T-helper 17 cell (primary cell): Measurements from ENCODE around the gene APBA1. TPM values are rescaled to one million over a fixed set of nuclear protein-coding genes. Genes with fewer than 3 reads are reported as not detected.
"Not testable (repeated sequence)": the region's sequence is repeated elsewhere in the genome, so short reads cannot be mapped to it uniquely, and the experiment has no call there.

Source experiments
- ATAC-seq: fragments of 150-1000 bp; cut with Tn5 transposase; 2 replicates; pipeline ENCODE4 v1.10.0; 2021; ENCODE audit warnings: mild to moderate bottlenecking, moderate library complexity
- DNase-seq, 3 donors: peaks; one replicate each; pipeline versions ENCODE4 v3.0.0 to v3.0.0-alpha.2; 2020 to 2021
- H3K9me3 ChIP-seq: one replicate; pipeline ENCODE4 v1.7.0; 2013; ENCODE audit warnings: low read length, mild to moderate bottlenecking; ENCODE audit not compliant: control insufficient read depth, poor library complexity, severe bottlenecking
- H3K27ac Mint-ChIP-seq: one replicate; pipeline ENCODE4 v1.8.0; 2022; ENCODE audit warnings: mild to moderate bottlenecking, moderate library complexity, mixed read lengths
- H3K27me3 Mint-ChIP-seq: one replicate; pipeline ENCODE4 v1.8.0; 2022; ENCODE audit warnings: mixed read lengths
- H3K36me3 Mint-ChIP-seq: one replicate; pipeline ENCODE4 v1.8.0; 2022; ENCODE audit warnings: low read depth, mixed read lengths
- H3K4me1 Mint-ChIP-seq: one replicate; pipeline ENCODE4 v1.8.0; 2022; ENCODE audit warnings: mild to moderate bottlenecking, mixed read lengths
- H3K4me3 Mint-ChIP-seq: one replicate; pipeline ENCODE4 v1.8.0; 2022; ENCODE audit warnings: mild to moderate bottlenecking, moderate library complexity, mixed read lengths
- total RNA-seq, 4 donors: library from RNA in 2 of 4; stranded (reverse) in 2 of 4; gene quantifications; one replicate each; pipeline ENCODE4 v1.2.3 and lab custom pipeline; 2022 to 2026

APBA1 gene
- total RNA-seq, 2 donors from 2014 or later, result 0.31 to 2.3 TPM

- H3K36me3 Mint-ChIP-seq, ATAC-seq, H3K9me3 ChIP-seq, H3K27me3 Mint-ChIP-seq: not testable (repeated sequence)
- H3K4me1 Mint-ChIP-seq, result peaks cover 17% of the 10 kb centered on the region
- H3K27ac Mint-ChIP-seq, result peak overlapping the region; percentile 10
- H3K4me3 Mint-ChIP-seq, result peak overlapping the region; percentile 62
- peak in 1 of 3 donors; percentile 13 for DNase-seq
Measured at GRCh38 chr9:69440254-69440955, 231.8 kb downstream of the APBA1 start.

- DNase-seq, H3K9me3 ChIP-seq, H3K36me3 Mint-ChIP-seq, ATAC-seq, H3K27me3 Mint-ChIP-seq: not testable (repeated sequence)
- Mint-ChIP-seq H3K27ac (peak overlapping the region; percentile 10), H3K4me3 (peak overlapping the region; percentile 62), H3K4me1 (peaks cover 17% of the 10 kb centered on the region)
Measured at GRCh38 chr9:69439654-69440053, 232.5 kb downstream of the APBA1 start.

- Mint-ChIP-seq H3K27me3 (peaks cover 5% of the 10 kb centered on the region), H3K4me3 (no peak overlapping the region), H3K36me3 (no peaks in the 10 kb centered on the region), H3K4me1 (peaks cover 3% of the 10 kb centered on the region), H3K27ac (no peak overlapping the region)
- ATAC-seq (no peak), DNase-seq (no peak)
- no peaks in the 10 kb centered on the region for H3K9me3 ChIP-seq
Measured at GRCh38 chr9:69433968-69434367, 238.2 kb downstream of the APBA1 start.

GRCh38 chr9:69433392-69433791 lies 238.8 kb downstream of the APBA1 start:
- H3K9me3 ChIP-seq, result no peaks in the 10 kb centered on the region
- no peak for DNase-seq
- H3K4me1 Mint-ChIP-seq, result peaks cover 3% of the 10 kb centered on the region
- H3K4me3 Mint-ChIP-seq, result no peak overlapping the region
- H3K27me3 Mint-ChIP-seq, result peaks cover 5% of the 10 kb centered on the region
- no peaks in the 10 kb centered on the region for H3K36me3 Mint-ChIP-seq
- no peak for ATAC-seq
- no peak overlapping the region for H3K27ac Mint-ChIP-seq

- Mint-ChIP-seq H3K4me1 (peaks cover 3% of the 10 kb centered on the region), H3K36me3 (peaks cover 4% of the 10 kb centered on the region), H3K27me3 (peaks cover 5% of the 10 kb centered on the region), H3K27ac (no peak overlapping the region), H3K4me3 (no peak overlapping the region)
- no peak for DNase-seq
- H3K9me3 ChIP-seq, result no peaks in the 10 kb centered on the region
- ATAC-seq, result no peak
Measured at GRCh38 chr9:69432623-69433022, 239.5 kb downstream of the APBA1 start.

GRCh38 chr9:69431777-69432176 lies 240.4 kb downstream of the APBA1 start:
- no peak overlapping the region for H3K4me3 Mint-ChIP-seq
- H3K9me3 ChIP-seq, result no peaks in the 10 kb centered on the region
- H3K27me3 Mint-ChIP-seq, result peaks cover 5% of the 10 kb centered on the region
- H3K27ac Mint-ChIP-seq, result no peak overlapping the region
- peaks cover 4% of the 10 kb centered on the region for H3K36me3 Mint-ChIP-seq
- peaks cover 3% of the 10 kb centered on the region for H3K4me1 Mint-ChIP-seq
- DNase-seq (no peak), ATAC-seq (no peak)

GRCh38 chr9:69431203-69431602 lies 241.0 kb downstream of the APBA1 start:
- no peaks in the 10 kb centered on the region for H3K9me3 ChIP-seq
- Mint-ChIP-seq H3K4me1 (peaks cover 3% of the 10 kb centered on the region), H3K36me3 (peaks cover 4% of the 10 kb centered on the region), H3K27ac (no peak overlapping the region), H3K27me3 (peaks cover 5% of the 10 kb centered on the region), H3K4me3 (no peak overlapping the region)
- DNase-seq (no peak), ATAC-seq (no peak)

GRCh38 chr9:69430206-69430605 lies 242.0 kb downstream of the APBA1 start:
- H3K4me1 Mint-ChIP-seq, result peaks cover 3% of the 10 kb centered on the region
- DNase-seq, result no peak
- ATAC-seq, result no peak
- no peaks in the 10 kb centered on the region for H3K9me3 ChIP-seq
- H3K27me3 Mint-ChIP-seq, result peaks cover 5% of the 10 kb centered on the region
- no peak overlapping the region for H3K4me3 Mint-ChIP-seq
- peak overlapping the region; percentile 27 for H3K27ac Mint-ChIP-seq
- peaks cover 4% of the 10 kb centered on the region for H3K36me3 Mint-ChIP-seq

- no peaks in the 10 kb centered on the region for H3K9me3 ChIP-seq
- peaks cover 4% of the 10 kb centered on the region for H3K36me3 Mint-ChIP-seq
- H3K4me3 Mint-ChIP-seq, result no peak overlapping the region
- ATAC-seq, result no peak
- H3K4me1 Mint-ChIP-seq, result peaks cover 6% of the 10 kb centered on the region
- H3K27me3 Mint-ChIP-seq, result peaks cover 5% of the 10 kb centered on the region
- no peak for DNase-seq
- peak overlapping the region; percentile 27 for H3K27ac Mint-ChIP-seq
Measured at GRCh38 chr9:69429281-69429680, 242.9 kb downstream of the APBA1 start.

- DNase-seq, result no peak
- Mint-ChIP-seq H3K4me3 (no peak overlapping the region), H3K36me3 (peaks cover 4% of the 10 kb centered on the region), H3K4me1 (peaks cover 6% of the 10 kb centered on the region), H3K27me3 (peaks cover 5% of the 10 kb centered on the region), H3K27ac (no peak overlapping the region)
- ATAC-seq, result no peak
- no peaks in the 10 kb centered on the region for H3K9me3 ChIP-seq
Measured at GRCh38 chr9:69428017-69428785, 244.0 kb downstream of the APBA1 start.

- H3K4me1 Mint-ChIP-seq, result peaks cover 9% of the 10 kb centered on the region
- peaks cover 4% of the 10 kb centered on the region for H3K36me3 Mint-ChIP-seq
- ATAC-seq (no peak), DNase-seq (no peak)
- peaks cover 5% of the 10 kb centered on the region for H3K27me3 Mint-ChIP-seq
- no peak overlapping the region for H3K4me3 Mint-ChIP-seq
- no peaks in the 10 kb centered on the region for H3K9me3 ChIP-seq
- no peak overlapping the region for H3K27ac Mint-ChIP-seq
Measured at GRCh38 chr9:69427286-69427685, 244.9 kb downstream of the APBA1 start.

GRCh38 chr9:69425136-69425801 lies 246.9 kb downstream of the APBA1 start:
- H3K27me3 Mint-ChIP-seq, result peaks cover 20% of the 10 kb centered on the region
- DNase-seq (no peak), ATAC-seq (no peak)
- H3K9me3 ChIP-seq, result no peaks in the 10 kb centered on the region
- no peak overlapping the region for H3K4me3 Mint-ChIP-seq
- peaks cover 4% of the 10 kb centered on the region for H3K36me3 Mint-ChIP-seq
- peaks cover 8% of the 10 kb centered on the region for H3K4me1 Mint-ChIP-seq
- H3K27ac Mint-ChIP-seq, result peak overlapping the region; percentile 68
